ENCODE measurements around the gene ARHGEF28. TPM values are rescaled to one million over a fixed set of nuclear protein-coding genes. Genes with fewer than 3 reads are reported as not detected.

ARHGEF28 gene
- total RNA-seq, 4 donors from 2014 or later, result 12.7 to 31.2 (median 19.2) TPM

GRCh38 chr5:73892806-73893205, 266.8 kb downstream of the ARHGEF28 start:
- intact Hi-C loops (cut with DNase I), result no loop called here
- 79% methylated on average over 1 of the region's 1 CpG for WGBS
- H3K36me3 ChIP-seq, result peaks cover 0 to 31% (median 2%) of the 10 kb centered on the region in 4 donors

GRCh38 chr5:73893813-73894212, 267.8 kb downstream of the ARHGEF28 start:
- Histone ChIP-seq H3K4me3 (no peak overlapping the region), H3K27me3 (no peaks in the 10 kb centered on the region), H3K4me1 (no peaks in the 10 kb centered on the region), H3K36me3 (peaks cover 0 to 28% (median 2%) of the 10 kb centered on the region in 4 donors), H3K9me3 (no peaks in the 10 kb centered on the region), H3K27ac (replicated peaks in 1 of 4) (no peak overlapping the region)
- TF ChIP-seq CTCF (IDR thresholded peaks at IDR 0.05), result no peak
- no peak for TF ChIP-seq POLR2A (IDR thresholded peaks at IDR 0.05; ENCODE audit: low read depth)
- TF ChIP-seq EP300 (IDR thresholded peaks at IDR 0.05), result no peak
- TF ChIP-seq POLR2AphosphoS5 (IDR thresholded peaks at IDR 0.05), result no peak
- 93% methylated on average over 2 of the region's 2 CpGs for WGBS
- no peak for DNase-seq (ENCODE audit: extremely low spot score)
- intact Hi-C loops (cut with DNase I), result no loop called here

More at GRCh38 chr5:73892806-73893205, 266.8 kb downstream of the ARHGEF28 start:
- no peaks in the 10 kb centered on the region for H3K4me1 ChIP-seq
- DNase-seq (ENCODE audit: extremely low spot score), result no peak
- no peak for TF ChIP-seq EP300 (IDR thresholded peaks at IDR 0.05)
- no peak for TF ChIP-seq POLR2AphosphoS5 (IDR thresholded peaks at IDR 0.05)
- no peak for TF ChIP-seq CTCF (IDR thresholded peaks at IDR 0.05)
- no peak for TF ChIP-seq POLR2A (IDR thresholded peaks at IDR 0.05; ENCODE audit: low read depth)
- no peak overlapping the region for H3K27ac ChIP-seq (replicated peaks in 1 of 4)
- no peak overlapping the region for H3K4me3 ChIP-seq
- no peaks in the 10 kb centered on the region for H3K27me3 ChIP-seq
- H3K9me3 ChIP-seq, result no peaks in the 10 kb centered on the region

GRCh38 chr5:73894860-73895259, 268.9 kb downstream of the ARHGEF28 start:
- 96% methylated on average over 6 of the region's 6 CpGs for WGBS
- Histone ChIP-seq H3K4me3 (no peak overlapping the region), H3K4me1 (no peaks in the 10 kb centered on the region), H3K27me3 (no peaks in the 10 kb centered on the region), H3K27ac (replicated peaks in 1 of 4) (no peak overlapping the region), H3K9me3 (no peaks in the 10 kb centered on the region), H3K36me3 (peaks cover 0 to 28% (median 2%) of the 10 kb centered on the region in 4 donors)
- no peak for TF ChIP-seq POLR2A (IDR thresholded peaks at IDR 0.05; ENCODE audit: low read depth)
- no peak for TF ChIP-seq EP300 (IDR thresholded peaks at IDR 0.05)
- TF ChIP-seq POLR2AphosphoS5 (IDR thresholded peaks at IDR 0.05), result no peak
- no peak for DNase-seq (ENCODE audit: extremely low spot score)
- intact Hi-C loops (cut with DNase I), result no loop called here

- WGBS, result 81% methylated on average over 4 of the region's 4 CpGs
- H3K36me3 ChIP-seq, result peaks cover 0 to 28% (median 2%) of the 10 kb centered on the region in 4 donors
- intact Hi-C loops (cut with DNase I), result no loop called here
These were observed 269.5 kb downstream of the ARHGEF28 start for GRCh38 chr5:73895471-73895870.

GRCh38 chr5:73896097-73896496, 270.1 kb downstream of the ARHGEF28 start:
- H3K36me3 ChIP-seq, result peaks cover 0 to 28% (median 2%) of the 10 kb centered on the region in 4 donors
- 67% methylated on average over 3 of the region's 3 CpGs for WGBS
- TF ChIP-seq POLR2A (IDR thresholded peaks at IDR 0.05; ENCODE audit: low read depth) (no peak), POLR2AphosphoS5 (IDR thresholded peaks at IDR 0.05) (no peak), EP300 (IDR thresholded peaks at IDR 0.05) (no peak), CTCF (IDR thresholded peaks at IDR 0.05) (no peak)
- intact Hi-C loops (cut with DNase I), result no loop called here
- no peak overlapping the region for H3K27ac ChIP-seq (replicated peaks in 1 of 4)
- DNase-seq (ENCODE audit: extremely low spot score), result no peak
- H3K9me3 ChIP-seq, result no peaks in the 10 kb centered on the region
- no peak overlapping the region for H3K4me3 ChIP-seq
- H3K27me3 ChIP-seq, result no peaks in the 10 kb centered on the region
- peaks cover 0 to 4% (median under 1%) of the 10 kb centered on the region in 4 donors for H3K4me1 ChIP-seq

More at GRCh38 chr5:73895471-73895870, 269.5 kb downstream of the ARHGEF28 start:
- H3K4me3 ChIP-seq, result no peak overlapping the region
- no peak overlapping the region for H3K27ac ChIP-seq (replicated peaks in 1 of 4)
- no peak for DNase-seq (ENCODE audit: extremely low spot score)
- H3K27me3 ChIP-seq, result no peaks in the 10 kb centered on the region
- H3K4me1 ChIP-seq, result no peaks in the 10 kb centered on the region
- no peak for TF ChIP-seq CTCF (IDR thresholded peaks at IDR 0.05)
- no peak for TF ChIP-seq EP300 (IDR thresholded peaks at IDR 0.05)
- TF ChIP-seq POLR2A (IDR thresholded peaks at IDR 0.05; ENCODE audit: low read depth), result no peak
- no peak for TF ChIP-seq POLR2AphosphoS5 (IDR thresholded peaks at IDR 0.05)
- H3K9me3 ChIP-seq, result no peaks in the 10 kb centered on the region
